ENCODE results near the gene TYRO3.
A peak's percentile ranks its signal among the peaks of the same experiment; 100 is the strongest.
"Not testable (repeated sequence)": the region's sequence is repeated elsewhere in the genome, so short reads cannot be mapped to it uniquely, and the experiment has no call there.

Gene TYRO3

GRCh38 chr15:41577863-41578735 lies 19.1 kb downstream of the TYRO3 start:
- DNase-seq, result no peak

- no peak for DNase-seq
Observed at GRCh38 chr15:41578736-41579383, 19.8 kb downstream of the TYRO3 start.

GRCh38 chr15:41581110-41581509 lies 22.1 kb downstream of the TYRO3 start:
- DNase-seq, result peak; percentile 8

- no peak for DNase-seq
Observed at GRCh38 chr15:41583795-41584194, 24.8 kb downstream of the TYRO3 start.

GRCh38 chr15:41584636-41585126 lies 25.7 kb downstream of the TYRO3 start:
- no peak for DNase-seq

- DNase-seq, result peak; percentile 6
Observed at GRCh38 chr15:41585127-41586047, 26.4 kb downstream of the TYRO3 start.

GRCh38 chr15:41586531-41587282 lies 27.7 kb downstream of the TYRO3 start:
- DNase-seq, result not testable (repeated sequence)

- DNase-seq, result not testable (repeated sequence)
Observed at GRCh38 chr15:41589018-41589417, 30.0 kb downstream of the TYRO3 start.

- DNase-seq, result not testable (repeated sequence)
Observed at GRCh38 chr15:41589571-41589970, 30.6 kb downstream of the TYRO3 start.

GRCh38 chr15:41591217-41591616 lies 32.2 kb downstream of the TYRO3 start:
- DNase-seq, result not testable (repeated sequence)

GRCh38 chr15:41592718-41593117 lies 33.7 kb downstream of the TYRO3 start:
- not testable (repeated sequence) for DNase-seq

- DNase-seq, result no peak
Observed at GRCh38 chr15:41594801-41595746, 36.1 kb downstream of the TYRO3 start.

- no peak for DNase-seq
Observed at GRCh38 chr15:41596972-41597371, 38.0 kb downstream of the TYRO3 start.

GRCh38 chr15:41597787-41598186 lies 38.8 kb downstream of the TYRO3 start:
- no peak for DNase-seq

- no peak for DNase-seq
Observed at GRCh38 chr15:41599061-41599460, 40.0 kb downstream of the TYRO3 start.

- no peak for DNase-seq
Observed at GRCh38 chr15:41603411-41603935, 44.5 kb downstream of the TYRO3 start.

- DNase-seq, result peak; percentile 62
Observed at GRCh38 chr15:41603941-41604911, 45.2 kb downstream of the TYRO3 start.

GRCh38 chr15:41605566-41605965 lies 46.6 kb downstream of the TYRO3 start:
- DNase-seq, result no peak

- DNase-seq, result no peak
Observed at GRCh38 chr15:41606997-41607396, 48.0 kb downstream of the TYRO3 start.

All from CD4-positive, alpha-beta T cell treated with Interleukin-17A for 1 hour (primary cell).